SU-DHL-6 (cell line): Measurements from ENCODE around the gene FAXC.

ENCODE experiments used
- H2AFZ ChIP-seq: fragments of 200-600 bp; sonication (generic); 2 replicates; pipeline ENCODE4 v1.6.1; 2014; ENCODE audit warnings: low read depth, mild to moderate bottlenecking, moderate library complexity, mixed read lengths, antibody characterized with exemption, low read length; ENCODE audit not compliant: severe bottlenecking
- H3F3A ChIP-seq: fragments of 200-600 bp; shearing (Covaris generic); 2 replicates; pipeline ENCODE4 v1.6.0; 2016; ENCODE audit warnings: antibody characterized with exemption, mild to moderate bottlenecking; ENCODE audit not compliant: insufficient read depth
- H3K27ac ChIP-seq: fragments of 200-600 bp; sonication (generic); 2 replicates; pipeline ENCODE4 v1.5.1; 2016; ENCODE audit warnings: low read depth, mild to moderate bottlenecking, low read length, moderate library complexity, mixed read lengths
- H3K27me3 ChIP-seq: fragments of 200-600 bp; sonication (generic), shearing (Covaris generic); 2 replicates; pipeline ENCODE4 v1.6.0; 2014; ENCODE audit warnings: mild to moderate bottlenecking, low read length
- H3K36me3 ChIP-seq: fragments of 200-600 bp; sonication (generic); 2 replicates; pipeline ENCODE4 v1.6.1; 2014; ENCODE audit warnings: mild to moderate bottlenecking, low read length, mixed read lengths
- H3K4me2 ChIP-seq: fragments of 300-600, 200-600 bp; shearing (Covaris generic), sonication (generic); 2 replicates; pipeline ENCODE4 v1.6.0; 2014; ENCODE audit warnings: low read length, low read depth, mild to moderate bottlenecking; ENCODE audit not compliant: poor library complexity, severe bottlenecking
- H3K4me3 ChIP-seq: fragments of 200-600 bp; sonication (generic); 2 replicates; pipeline ENCODE4 v1.5.1; 2014; ENCODE audit warnings: antibody characterized with exemption, low read length, mild to moderate bottlenecking, mixed read lengths; ENCODE audit not compliant: insufficient read depth, poor library complexity, severe bottlenecking
- H3K79me2 ChIP-seq: fragments of 200-600 bp; sonication (generic); 2 replicates; pipeline ENCODE4 v1.6.1; 2014; ENCODE audit warnings: mild to moderate bottlenecking, low read length, moderate library complexity; ENCODE audit not compliant: insufficient read depth
- H3K9ac ChIP-seq: fragments of 200-600 bp; sonication (generic); 2 replicates; pipeline ENCODE4 v1.7.0; 2014; ENCODE audit warnings: mild to moderate bottlenecking, low read length
- H3K9me2 ChIP-seq: fragments of 200-600 bp; sonication (generic); replicated peaks from 2 replicates; pipeline ENCODE4 v1.6.1; 2014; ENCODE audit warnings: low read length; ENCODE audit not compliant: insufficient read depth
- H3K9me3 ChIP-seq: fragments of 200-600 bp; sonication (generic); 2 replicates; pipeline ENCODE4 v1.6.1; 2014; ENCODE audit warnings: low read length, mixed read lengths; ENCODE audit not compliant: insufficient read depth
- H4K20me1 ChIP-seq: fragments of 200-600 bp; sonication (generic); 2 replicates; pipeline ENCODE4 v1.6.1; 2014; ENCODE audit warnings: low read depth, mild to moderate bottlenecking, antibody characterized with exemption, low read length, moderate library complexity, mixed read lengths
- CTCF ChIP-seq: fragments of 200-600 bp; sonication (generic); IDR thresholded peaks from one replicate; pipeline ENCODE4 v1.5.1; 2017; ENCODE audit warnings: antibody characterized with exemption, mild to moderate bottlenecking, low read length, moderate library complexity; ENCODE audit not compliant: insufficient read depth, poor library complexity, severe bottlenecking
- EZH2phosphoT487 ChIP-seq: fragments of 200-600 bp; sonication (generic), shearing (Covaris generic); conservative IDR thresholded peaks from 2 replicates; pipeline ENCODE4 v1.6.1; 2018; ENCODE audit warnings: mild to moderate bottlenecking, antibody characterized with exemption, low read length, moderate library complexity, mixed read lengths

The FAXC gene

GRCh38 chr6:99354983-99355382 is 5.5 kb upstream of the FAXC start:
- Histone ChIP-seq H3K4me2 (no peak overlapping the region), H3K9me3 (no peaks in the 10 kb centered on the region), H3K9ac (no peak overlapping the region), H2AFZ (no peak overlapping the region), H3K36me3 (no peaks in the 10 kb centered on the region), H3K4me3 (no peak overlapping the region), H4K20me1 (no peaks in the 10 kb centered on the region), H3K9me2 (no peaks in the 10 kb centered on the region), H3K27ac (no peak overlapping the region), H3K27me3 (no peaks in the 10 kb centered on the region), H3K79me2 (no peaks in the 10 kb centered on the region), H3F3A (no peaks in the 10 kb centered on the region)
- TF ChIP-seq EZH2phosphoT487 = no peak
- no peak for TF ChIP-seq CTCF

- Histone ChIP-seq H3F3A (no peaks in the 10 kb centered on the region), H3K9ac (no peak overlapping the region), H3K79me2 (no peaks in the 10 kb centered on the region), H3K4me2 (no peak overlapping the region), H3K9me2 (no peaks in the 10 kb centered on the region), H2AFZ (no peak overlapping the region), H3K27me3 (no peaks in the 10 kb centered on the region), H3K9me3 (no peaks in the 10 kb centered on the region), H3K4me3 (no peak overlapping the region), H3K27ac (no peak overlapping the region), H4K20me1 (no peaks in the 10 kb centered on the region), H3K36me3 (no peaks in the 10 kb centered on the region)
- TF ChIP-seq EZH2phosphoT487 (no peak), CTCF (no peak)
These were observed 3.7 kb upstream of the FAXC start for GRCh38 chr6:99353126-99353525.

GRCh38 chr6:99350573-99350972 is 1.1 kb upstream of the FAXC start:
- Histone ChIP-seq H2AFZ (no peak overlapping the region), H3K79me2 (no peaks in the 10 kb centered on the region), H4K20me1 (no peaks in the 10 kb centered on the region), H3K27me3 (no peaks in the 10 kb centered on the region), H3K36me3 (no peaks in the 10 kb centered on the region), H3K27ac (no peak overlapping the region), H3F3A (no peaks in the 10 kb centered on the region), H3K9me2 (no peaks in the 10 kb centered on the region), H3K9me3 (no peaks in the 10 kb centered on the region), H3K9ac (no peak overlapping the region), H3K4me2 (no peak overlapping the region), H3K4me3 (no peak overlapping the region)
- TF ChIP-seq EZH2phosphoT487 (no peak), CTCF (no peak)
